Ishikawa (cell line): ENCODE measurements around the gene COG6.

Experiments used
- EP300 ChIP-seq: IDR thresholded peaks from 2 replicates; pipeline ENCODE4 v1.6.1; 2012; ENCODE audit warnings: borderline replicate concordance
- REST ChIP-seq: IDR thresholded peaks from 2 replicates; pipeline ENCODE4 v1.6.1; 2012; ENCODE audit warnings: low read depth, mild to moderate bottlenecking
- TEAD4 ChIP-seq: IDR thresholded peaks from 2 replicates; pipeline ENCODE4 v1.6.1; 2012

- TF ChIP-seq TEAD4 (no peak), EP300 (no peak), REST (no peak)
Observed at GRCh38 chr13:39740761-39741160, 85.3 kb downstream of the COG6 start.
